GDM1 (cell line): ENCODE measurements around the gene RNU1-2.
A peak's percentile ranks its signal among the peaks of the same experiment; 100 is the strongest.
"Not testable (repeated sequence)": the region's sequence is repeated elsewhere in the genome, so short reads cannot be mapped to it uniquely, and the experiment has no call there.

Experiments
- DNase-seq: peaks from one replicate; lab custom pipeline; 2025; lab: John Stamatoyannopoulos, UW

The RNU1-2 gene

DNA sequence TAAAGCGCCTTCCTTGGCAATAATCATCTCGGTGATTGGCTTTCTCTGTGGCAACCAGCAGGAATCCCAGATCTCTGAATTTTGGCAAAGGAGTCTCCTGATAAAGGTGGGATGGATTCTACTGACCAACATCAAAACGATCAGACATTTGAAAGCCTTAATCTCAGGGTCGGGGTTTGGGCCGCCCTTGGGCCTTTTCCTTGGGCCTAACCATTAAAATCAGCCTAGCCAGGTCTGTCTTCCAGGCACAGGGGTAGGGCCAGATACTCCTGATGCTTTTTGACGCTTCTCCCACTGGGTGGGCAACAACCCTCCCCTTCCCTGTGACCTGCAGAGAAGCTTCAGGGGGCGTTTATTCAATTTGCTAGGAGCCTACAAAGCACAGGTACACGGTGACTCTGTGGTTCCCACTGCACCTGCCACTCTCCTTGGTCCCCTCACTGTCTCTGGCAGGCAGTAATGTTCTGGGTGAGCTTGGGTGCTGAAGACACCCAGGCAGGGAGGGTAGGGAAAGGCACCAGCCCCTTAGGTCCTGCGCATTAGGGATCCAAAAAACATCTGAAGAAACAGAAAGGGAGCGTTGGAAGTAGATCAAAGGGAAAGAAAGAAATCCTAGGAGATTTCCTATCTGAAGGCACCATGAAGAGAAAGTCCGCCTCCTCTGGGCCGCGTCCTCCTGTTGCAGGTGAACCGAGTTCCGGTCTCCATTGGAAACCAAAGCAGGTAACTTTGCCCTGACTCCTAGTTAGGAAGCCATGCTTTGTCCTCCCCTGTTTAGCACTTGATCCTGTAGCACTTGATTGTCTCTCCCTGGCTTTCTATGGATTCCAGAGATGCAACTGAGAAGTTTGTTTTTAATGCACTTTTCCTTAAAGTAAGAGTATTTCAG lies 12.3 kb downstream of the RNU1-2 start:
- no peak for DNase-seq

DNA sequence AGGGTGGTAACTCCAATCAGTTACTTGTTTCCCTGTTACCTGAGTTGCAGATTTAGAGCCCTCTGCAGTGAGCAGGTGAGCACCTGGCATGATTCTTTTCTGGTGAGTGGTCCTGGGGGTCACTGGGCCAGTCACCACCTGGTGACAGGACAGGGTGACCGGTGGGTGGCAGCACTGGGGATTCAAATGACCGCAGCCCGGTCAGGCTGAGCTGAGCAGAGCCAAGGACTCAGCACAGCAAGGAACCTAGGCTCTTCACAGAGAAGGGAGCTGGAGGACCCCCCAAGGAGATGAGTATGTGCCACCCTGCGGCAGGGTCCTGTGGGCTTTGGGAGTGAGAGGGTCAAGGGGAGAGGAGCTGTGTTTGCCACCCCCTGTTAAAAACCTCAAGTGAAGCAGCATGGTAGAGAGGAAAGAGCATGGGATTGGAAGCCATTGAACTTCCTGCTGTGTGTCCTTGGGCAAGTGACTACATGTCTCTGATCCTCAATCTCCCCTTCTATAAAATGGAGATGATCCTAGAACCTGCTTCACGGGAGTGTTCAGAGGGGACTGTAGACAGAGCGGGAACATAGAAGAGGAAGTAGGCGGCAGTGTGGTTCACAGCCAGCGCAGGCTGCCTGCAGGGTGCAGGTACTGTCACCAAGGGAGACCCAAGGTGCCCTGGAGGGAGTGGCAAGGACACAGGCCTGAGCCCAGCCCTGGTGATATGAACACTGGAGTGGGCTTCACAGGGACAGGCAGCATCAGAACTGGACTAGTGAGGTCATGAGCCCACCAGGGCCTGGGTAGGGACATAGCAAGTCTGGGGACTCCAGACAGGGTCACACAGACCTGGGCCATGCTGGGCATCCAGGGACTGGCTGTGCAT lies 16.3 kb downstream of the RNU1-2 start:
- peak; percentile 6 for DNase-seq

DNA sequence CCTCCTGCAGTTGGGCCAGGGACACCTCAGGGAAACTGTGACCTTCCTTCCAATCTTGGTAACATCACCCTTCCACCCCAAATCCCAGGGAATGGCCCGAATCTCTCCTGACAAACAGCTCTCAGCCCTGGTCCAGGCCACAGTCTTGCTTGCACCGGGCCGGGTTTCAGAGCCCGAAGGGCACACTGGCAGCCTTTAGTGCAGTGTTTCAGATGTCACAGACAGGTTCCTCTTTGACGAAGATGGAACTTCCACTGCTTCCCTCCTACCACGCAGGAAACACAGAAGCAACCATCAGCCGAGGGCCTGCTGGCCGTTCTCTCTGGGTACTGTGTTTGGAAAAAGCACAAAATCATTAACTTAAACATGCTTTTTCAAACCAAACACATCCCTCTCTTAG lies 17.0 kb downstream of the RNU1-2 start:
- peak; percentile 17 for DNase-seq

DNA sequence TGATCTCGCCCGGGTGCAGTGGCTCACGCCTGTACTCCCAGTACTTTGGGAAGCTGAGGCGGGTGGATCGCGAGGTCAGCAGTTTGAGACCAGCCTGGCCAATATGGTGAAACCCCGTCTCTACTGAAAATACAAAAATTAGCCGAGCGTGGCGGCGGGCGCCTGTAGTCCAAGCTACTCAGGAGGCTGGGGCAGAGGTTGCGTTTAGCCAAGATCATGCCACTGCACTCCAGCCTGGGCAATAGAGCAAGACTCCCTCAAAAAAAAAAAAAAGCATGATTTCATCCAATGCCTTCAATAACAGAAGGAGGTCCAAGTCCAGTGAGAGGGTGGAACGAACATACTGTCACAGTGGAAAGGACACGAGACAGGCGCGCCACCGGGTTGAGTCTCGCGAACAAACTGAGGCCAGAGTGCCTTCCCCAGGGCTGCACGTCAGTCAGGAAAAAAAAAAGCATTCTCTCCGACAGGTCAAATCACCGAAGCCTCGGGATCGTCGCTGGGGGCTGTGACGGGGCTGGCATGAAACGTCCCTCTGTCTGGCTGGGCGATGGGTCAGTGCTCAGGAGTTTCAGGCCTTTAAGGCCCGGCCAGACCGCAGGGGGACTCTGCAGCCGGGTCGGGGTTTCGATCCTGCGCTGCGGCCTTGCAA lies 17.5 kb downstream of the RNU1-2 start:
- no peak for DNase-seq

DNA sequence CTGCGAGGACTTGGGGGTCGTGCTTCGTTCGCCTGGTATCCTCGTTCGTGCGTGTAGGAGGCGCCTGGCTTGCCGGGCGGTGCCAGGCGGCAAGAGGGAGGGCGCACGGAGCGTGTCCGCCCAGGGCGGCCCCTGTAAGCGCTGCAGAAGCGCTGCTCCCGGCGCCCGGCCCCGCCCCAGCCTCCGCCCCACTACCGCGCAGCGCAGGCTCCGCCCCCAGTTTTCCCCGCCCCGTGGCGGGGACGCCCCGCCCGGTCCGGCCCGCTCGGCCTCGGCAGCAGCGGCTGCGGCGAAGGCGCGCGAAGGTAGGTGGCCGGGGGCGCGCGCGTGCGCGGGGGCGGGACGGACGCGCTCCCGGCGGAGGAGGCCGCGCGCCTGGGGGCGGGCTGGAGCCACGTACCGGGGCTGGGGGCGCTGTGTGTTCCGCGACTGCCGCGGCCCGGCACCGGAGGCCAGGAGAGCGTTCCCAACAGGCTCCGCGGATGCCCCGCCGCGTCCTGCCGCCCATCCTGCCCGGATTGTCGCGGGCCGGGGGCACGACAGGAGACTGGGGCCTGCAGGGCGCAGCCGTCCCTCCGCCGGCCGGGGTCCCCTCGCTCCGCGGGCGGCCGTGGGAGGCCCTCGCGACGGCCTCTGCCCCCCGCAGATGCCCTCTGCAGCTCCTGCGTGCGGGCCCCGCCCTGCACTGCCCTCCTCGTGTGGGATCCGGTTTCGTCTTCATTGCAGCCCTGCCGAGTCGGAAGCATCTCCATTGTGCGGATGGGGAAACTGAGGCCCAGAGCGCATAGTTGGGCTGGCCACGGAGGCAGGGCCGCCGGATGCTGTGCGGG lies 18.3 kb downstream of the RNU1-2 start:
- peak; percentile 91 for DNase-seq

DNA sequence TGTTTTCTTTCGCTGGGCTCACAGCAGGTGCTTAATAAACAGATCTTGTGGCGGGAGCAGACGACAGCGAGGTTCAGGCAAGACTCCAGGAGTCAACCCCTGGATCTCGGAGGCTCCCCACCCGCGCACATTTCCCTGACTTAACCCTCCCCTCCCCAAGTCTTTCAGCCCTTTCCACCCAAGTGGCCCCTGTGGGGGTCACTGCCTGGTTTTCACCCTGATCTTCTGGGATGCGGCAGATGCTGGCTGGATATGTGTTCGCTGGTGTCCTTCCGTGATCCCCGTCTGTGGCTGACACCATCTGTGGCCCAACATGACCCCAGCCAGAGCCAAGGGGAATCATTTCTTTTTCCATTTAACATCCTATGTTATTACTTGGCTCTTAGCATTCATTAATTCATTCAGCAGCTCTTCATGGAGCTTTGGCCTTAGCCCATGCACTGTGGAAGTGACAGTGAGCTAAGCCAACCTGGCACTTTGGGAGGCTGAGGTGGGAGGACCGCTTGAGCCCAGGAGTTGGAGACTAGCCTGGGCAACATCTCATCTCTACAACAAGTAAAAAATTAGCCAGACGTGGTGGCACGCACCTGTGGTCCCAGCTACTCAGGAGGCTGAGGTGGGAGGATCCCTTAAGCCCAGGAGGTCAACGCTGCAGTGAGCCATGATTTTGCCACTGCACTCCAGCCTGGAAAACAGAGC lies 19.3 kb downstream of the RNU1-2 start:
- DNase-seq, result not testable (repeated sequence)

DNA sequence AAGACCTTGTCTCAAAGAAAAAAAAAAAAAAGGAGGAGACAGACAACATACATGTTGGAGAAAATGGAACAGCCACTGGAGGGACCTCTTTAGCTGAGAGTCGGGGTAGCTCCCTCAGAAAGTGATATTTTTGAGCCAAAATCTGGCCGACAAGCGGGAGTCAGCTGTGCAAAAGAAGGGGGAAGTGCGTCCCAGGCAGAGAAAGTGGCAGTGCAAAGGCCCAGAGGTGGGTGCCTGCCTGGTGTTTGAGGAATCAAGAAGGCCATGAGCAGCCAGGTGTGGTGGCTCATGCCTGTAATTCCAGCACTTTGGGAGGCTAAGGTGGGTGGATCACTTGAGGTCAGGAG lies 19.8 kb downstream of the RNU1-2 start:
- no peak for DNase-seq

DNA sequence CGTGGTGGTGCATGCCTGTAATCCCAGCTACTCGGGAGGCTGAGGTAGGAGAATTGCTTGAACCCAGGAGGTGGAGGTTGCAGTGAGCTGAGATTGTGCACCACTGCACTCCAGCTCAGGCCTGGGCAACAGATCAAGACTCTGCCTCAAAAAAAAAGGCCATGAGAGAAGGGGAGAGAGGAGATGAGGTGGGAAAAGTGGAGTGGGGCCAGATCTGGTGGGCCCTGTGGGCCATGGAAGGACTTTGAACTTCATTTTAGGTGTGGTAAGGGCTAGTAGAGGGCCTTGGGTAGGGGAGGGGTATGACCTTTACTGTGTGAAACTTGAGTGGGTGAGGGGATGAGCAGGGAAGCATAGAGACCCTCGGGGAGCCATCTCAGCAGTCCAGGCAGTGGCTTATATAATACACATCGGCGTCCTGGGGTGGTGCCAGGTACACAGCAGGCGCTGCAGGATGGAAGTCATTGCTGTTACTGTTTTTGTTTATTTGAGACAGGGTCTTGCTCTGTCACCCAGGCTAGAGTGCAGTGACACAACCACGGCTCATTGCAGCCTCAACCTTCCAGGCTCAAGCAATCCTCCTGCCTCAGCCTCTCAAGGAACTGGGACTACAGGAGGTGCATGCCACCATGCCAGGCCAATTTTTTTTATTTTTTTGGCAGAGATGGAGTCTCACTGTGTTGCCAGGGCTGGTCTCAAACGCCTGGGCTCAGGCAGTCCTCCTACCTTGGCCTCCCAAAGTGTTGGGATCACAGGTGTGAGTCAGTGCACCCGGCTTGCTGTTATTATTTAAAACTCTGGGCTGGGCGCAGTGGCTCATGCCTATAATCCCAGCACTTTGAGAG lies 20.5 kb downstream of the RNU1-2 start:
- DNase-seq, result not testable (repeated sequence)

DNA sequence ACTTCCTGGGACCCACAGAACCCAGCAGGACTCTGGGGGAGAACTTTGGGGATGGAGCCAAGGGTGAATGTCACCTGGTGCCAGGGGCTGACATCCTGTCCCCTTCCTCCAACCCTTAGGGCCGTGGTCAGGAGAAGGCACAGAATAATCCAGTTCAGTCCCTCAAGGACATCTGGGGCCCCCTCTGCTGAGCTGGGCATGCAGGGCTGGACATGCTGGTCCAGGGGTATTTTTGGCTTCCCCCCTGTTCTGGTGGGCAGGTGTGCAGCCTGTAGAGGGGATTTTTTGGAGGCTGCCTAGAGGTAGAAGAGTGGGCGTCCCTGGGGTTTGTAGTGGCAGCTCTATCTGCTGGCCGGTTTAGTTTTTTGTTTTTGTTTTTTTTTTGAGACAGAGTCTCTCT lies 22.6 kb downstream of the RNU1-2 start:
- no peak for DNase-seq

DNA sequence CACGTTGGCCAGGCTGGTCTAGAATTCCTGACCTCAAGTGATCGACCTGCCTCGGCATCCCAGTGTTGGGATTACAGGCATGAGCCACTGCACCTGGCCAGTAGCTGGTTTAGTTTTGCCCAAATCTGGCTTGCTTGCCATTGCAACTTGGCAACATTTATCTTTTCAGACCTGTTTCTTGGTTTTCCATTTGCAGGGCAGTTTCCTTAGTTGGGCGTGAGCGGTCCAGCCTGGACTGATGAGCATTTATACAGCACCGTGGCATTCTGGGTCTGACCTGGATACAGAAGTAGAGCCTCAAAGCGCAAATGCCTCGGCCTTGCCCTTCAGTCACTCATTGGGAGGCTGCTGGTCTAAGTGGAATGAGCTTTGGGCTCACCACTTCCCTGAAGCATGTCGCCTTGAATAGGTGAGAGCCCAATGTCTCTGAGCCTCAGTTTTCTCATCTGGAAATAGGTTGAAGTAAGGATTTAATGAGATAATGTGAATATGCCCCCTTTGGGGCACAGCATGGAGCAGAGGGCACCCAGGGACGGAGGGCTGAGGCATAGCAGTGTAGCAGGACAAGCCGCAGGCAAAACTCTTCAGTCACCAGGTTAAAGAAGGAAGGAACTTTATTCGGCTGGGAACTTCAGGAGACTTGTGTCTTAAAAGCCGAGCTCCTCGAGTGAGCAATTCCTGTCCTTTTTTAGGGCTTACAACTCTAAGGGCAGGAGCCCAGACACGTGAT lies 23.3 kb downstream of the RNU1-2 start:
- not testable (repeated sequence) for DNase-seq

DNA sequence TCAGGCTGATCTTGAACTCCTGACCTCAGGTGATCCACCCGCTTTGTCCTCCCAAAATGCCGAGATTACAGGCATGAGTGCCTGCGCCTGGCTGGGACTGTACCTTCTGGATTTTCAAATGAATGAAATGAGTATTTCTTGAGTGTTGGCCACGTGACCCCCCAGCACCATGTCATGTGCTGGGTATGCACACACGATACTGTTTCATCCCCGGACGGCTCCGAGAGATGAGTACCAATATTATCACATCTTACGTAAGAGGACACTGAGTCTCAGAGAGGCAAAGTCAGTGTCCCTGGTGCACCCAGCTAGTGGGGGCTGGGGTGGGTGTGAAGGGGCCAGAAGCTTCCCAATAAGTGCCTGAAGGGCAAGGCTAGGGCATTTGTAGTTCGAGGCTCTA lies 25.2 kb downstream of the RNU1-2 start:
- DNase-seq, result no peak

DNA sequence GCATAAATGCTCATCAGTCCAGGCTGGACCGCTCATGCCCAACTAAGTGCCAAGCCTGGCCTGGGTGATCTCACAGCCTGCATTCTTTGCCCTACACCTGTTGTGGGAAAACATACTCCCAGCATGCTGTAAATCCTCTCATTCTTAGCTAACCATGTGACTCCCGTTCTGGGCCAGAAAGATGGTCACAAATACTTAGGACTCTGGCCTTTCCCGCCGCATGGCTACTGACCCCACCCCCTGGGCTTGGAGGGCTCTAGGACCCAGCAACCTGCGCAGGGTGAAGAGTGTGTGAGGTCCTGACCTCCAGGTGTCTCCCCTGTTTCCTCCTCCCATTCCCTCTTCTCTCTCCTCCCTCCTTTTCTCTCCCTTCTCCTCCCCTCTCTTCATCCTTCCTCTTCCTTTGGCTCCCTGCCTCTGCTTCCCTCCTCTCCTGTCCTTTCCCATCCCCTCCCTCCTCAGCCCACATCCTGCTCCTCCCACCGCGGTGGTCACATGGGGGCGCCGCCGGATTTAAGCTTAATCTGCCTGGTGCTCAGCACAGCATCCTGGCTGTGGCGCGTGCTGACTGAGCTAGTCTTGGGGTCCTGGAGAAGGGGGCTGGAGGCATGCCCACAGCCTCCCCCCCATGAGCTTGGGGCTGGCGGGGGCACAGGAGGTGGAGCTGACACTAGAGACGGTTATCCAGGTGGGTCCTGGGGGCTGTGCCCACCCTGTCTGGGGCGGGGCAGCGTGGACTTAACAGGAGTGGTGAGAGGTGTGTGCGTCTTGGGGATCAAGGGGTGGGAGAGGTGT lies 25.8 kb downstream of the RNU1-2 start, which contains the start of gene CROCC:
TSS of gene CROCC (plus strand) at position 541 of the 795 bp plus-strand sequence. CDS start at position 629, 88 bp downstream.
- peak; percentile 33 for DNase-seq

DNA sequence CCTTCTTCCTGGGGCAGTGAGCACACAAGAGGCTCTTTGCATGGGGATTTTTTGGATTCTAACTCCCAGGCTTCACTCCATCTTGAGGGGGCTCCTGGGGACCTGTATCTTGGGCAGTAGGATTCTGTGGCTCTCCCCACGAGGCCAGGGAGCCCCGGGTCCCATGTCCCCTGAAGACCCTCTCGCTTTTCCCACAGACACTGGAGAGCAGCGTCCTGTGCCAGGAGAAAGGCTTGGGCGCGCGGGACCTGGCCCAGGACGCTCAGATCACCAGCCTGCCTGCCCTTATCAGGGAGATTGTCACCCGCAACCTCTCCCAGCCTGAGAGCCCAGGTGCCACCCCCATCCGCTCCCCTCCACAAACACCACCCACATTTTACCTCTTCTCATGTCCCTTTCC lies 26.7 kb downstream of the RNU1-2 start:
- no peak for DNase-seq

DNA sequence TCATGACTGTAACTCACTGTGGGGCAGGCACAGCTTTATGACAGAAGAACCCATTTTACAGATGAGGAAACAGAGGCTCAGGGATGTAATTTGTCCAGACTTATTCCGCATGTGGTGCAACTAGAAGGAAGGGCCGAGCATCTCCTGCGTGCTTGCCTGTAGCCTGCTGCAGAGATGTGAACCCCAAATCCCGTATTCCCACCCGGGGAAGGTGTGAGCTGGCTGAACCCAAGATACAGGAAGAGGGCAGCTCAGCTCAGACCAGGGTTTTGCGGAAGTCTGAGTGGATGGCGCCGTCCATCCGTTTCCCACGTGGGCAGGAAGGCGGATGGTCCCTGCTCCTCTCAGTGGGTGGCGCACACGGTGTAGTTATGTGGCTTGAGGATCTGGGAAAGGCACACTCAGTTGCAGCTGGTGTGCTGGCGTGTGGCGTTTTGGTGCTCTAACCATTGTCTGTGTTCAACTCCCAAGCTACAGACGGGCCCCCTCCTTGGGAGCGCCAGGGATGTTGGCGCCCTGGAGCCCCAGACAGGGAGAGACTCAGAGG lies 27.2 kb downstream of the RNU1-2 start:
- DNase-seq, result no peak

DNA sequence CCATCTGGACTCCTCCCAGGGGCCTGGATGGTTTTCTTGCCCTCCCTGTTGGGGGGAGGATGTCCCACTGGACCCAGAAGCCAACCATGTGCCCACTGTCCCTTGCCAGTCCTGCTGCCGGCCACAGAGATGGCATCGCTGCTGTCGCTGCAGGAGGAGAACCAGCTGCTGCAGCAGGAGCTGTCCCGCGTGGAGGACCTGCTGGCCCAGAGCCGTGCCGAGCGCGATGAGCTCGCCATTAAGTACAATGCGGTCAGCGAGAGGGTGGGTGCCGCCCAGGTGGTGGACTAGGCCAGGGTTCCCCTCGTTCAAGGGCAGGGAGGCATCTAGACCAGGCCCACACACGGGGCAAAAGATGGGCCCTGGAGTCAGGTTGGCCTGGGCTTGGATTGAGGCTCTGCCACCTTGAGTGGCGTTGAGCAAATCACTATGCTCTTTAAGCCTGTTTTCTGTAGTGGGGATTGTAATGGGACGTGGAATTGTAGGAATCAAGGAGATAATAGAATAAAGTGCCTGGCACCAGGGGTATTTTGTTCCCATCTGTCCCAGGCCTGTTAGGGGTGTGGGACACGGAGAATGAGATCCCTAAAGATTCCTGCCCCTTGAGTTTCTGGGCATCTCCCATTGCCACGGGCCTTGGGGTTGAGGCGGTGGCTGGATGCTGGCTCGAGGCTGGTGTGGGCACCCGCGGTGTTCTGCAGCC lies 28.6 kb downstream of the RNU1-2 start:
- no peak for DNase-seq

DNA sequence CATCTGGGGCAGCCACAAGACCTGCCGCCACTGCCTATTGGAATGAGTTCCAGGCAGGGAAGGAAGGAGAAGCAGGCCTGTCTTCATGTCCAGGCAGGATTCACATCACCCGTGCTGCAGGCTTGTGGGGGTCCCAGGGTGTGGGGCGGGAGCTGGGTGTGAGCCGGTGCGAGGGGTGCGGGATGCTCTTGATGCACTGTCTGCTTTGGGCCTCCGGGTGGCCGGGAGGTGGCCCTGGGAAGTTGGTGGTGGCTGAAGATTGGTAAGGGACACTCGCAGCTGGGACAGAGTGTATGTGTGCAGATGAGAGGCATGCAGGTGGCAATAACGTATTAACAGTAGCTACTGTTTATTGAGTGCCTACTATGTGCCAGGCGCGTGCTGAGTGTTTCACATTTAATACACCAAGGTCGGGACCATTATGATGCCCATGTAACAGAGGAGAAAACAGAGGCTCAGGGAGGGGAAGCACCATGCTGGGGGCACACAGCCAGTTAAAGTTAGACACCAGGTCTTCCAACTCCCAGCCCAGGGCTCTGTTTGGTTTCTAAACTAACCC lies 29.2 kb downstream of the RNU1-2 start:
- no peak for DNase-seq
